SU-DHL-6 (cell line): ENCODE measurements around the gene TBC1D22A.

Experiments
- H2AFZ ChIP-seq: fragments of 200-600 bp; sonication (generic); 2 replicates; pipeline ENCODE4 v1.6.1; 2014; ENCODE audit warnings: low read depth, mild to moderate bottlenecking, moderate library complexity, mixed read lengths, antibody characterized with exemption, low read length; ENCODE audit not compliant: severe bottlenecking
- H3F3A ChIP-seq: fragments of 200-600 bp; shearing (Covaris generic); 2 replicates; pipeline ENCODE4 v1.6.0; 2016; ENCODE audit warnings: antibody characterized with exemption, mild to moderate bottlenecking; ENCODE audit not compliant: insufficient read depth
- H3K27ac ChIP-seq: fragments of 200-600 bp; sonication (generic); 2 replicates; pipeline ENCODE4 v1.5.1; 2016; ENCODE audit warnings: low read depth, mild to moderate bottlenecking, low read length, moderate library complexity, mixed read lengths
- H3K27me3 ChIP-seq: fragments of 200-600 bp; sonication (generic), shearing (Covaris generic); 2 replicates; pipeline ENCODE4 v1.6.0; 2014; ENCODE audit warnings: mild to moderate bottlenecking, low read length
- H3K36me3 ChIP-seq: fragments of 200-600 bp; sonication (generic); 2 replicates; pipeline ENCODE4 v1.6.1; 2014; ENCODE audit warnings: mild to moderate bottlenecking, low read length, mixed read lengths
- H3K4me2 ChIP-seq: fragments of 300-600, 200-600 bp; shearing (Covaris generic), sonication (generic); 2 replicates; pipeline ENCODE4 v1.6.0; 2014; ENCODE audit warnings: low read length, low read depth, mild to moderate bottlenecking; ENCODE audit not compliant: poor library complexity, severe bottlenecking
- H3K4me3 ChIP-seq: fragments of 200-600 bp; sonication (generic); 2 replicates; pipeline ENCODE4 v1.5.1; 2014; ENCODE audit warnings: antibody characterized with exemption, low read length, mild to moderate bottlenecking, mixed read lengths; ENCODE audit not compliant: insufficient read depth, poor library complexity, severe bottlenecking
- H3K79me2 ChIP-seq: fragments of 200-600 bp; sonication (generic); 2 replicates; pipeline ENCODE4 v1.6.1; 2014; ENCODE audit warnings: mild to moderate bottlenecking, low read length, moderate library complexity; ENCODE audit not compliant: insufficient read depth
- H3K9ac ChIP-seq: fragments of 200-600 bp; sonication (generic); 2 replicates; pipeline ENCODE4 v1.7.0; 2014; ENCODE audit warnings: mild to moderate bottlenecking, low read length
- H3K9me2 ChIP-seq: fragments of 200-600 bp; sonication (generic); replicated peaks from 2 replicates; pipeline ENCODE4 v1.6.1; 2014; ENCODE audit warnings: low read length; ENCODE audit not compliant: insufficient read depth
- H3K9me3 ChIP-seq: fragments of 200-600 bp; sonication (generic); 2 replicates; pipeline ENCODE4 v1.6.1; 2014; ENCODE audit warnings: low read length, mixed read lengths; ENCODE audit not compliant: insufficient read depth
- H4K20me1 ChIP-seq: fragments of 200-600 bp; sonication (generic); 2 replicates; pipeline ENCODE4 v1.6.1; 2014; ENCODE audit warnings: low read depth, mild to moderate bottlenecking, antibody characterized with exemption, low read length, moderate library complexity, mixed read lengths
- EZH2phosphoT487 ChIP-seq: fragments of 200-600 bp; sonication (generic), shearing (Covaris generic); conservative IDR thresholded peaks from 2 replicates; pipeline ENCODE4 v1.6.1; 2018; ENCODE audit warnings: mild to moderate bottlenecking, antibody characterized with exemption, low read length, moderate library complexity, mixed read lengths
- TF ChIP-seq, protein P1 (sequence below): fragments of 200-600 bp; sonication (generic); IDR thresholded peaks from one replicate; pipeline ENCODE4 v1.5.1; 2017; ENCODE audit warnings: antibody characterized with exemption, mild to moderate bottlenecking, low read length, moderate library complexity; ENCODE audit not compliant: insufficient read depth, poor library complexity, severe bottlenecking

Gene TBC1D22A

DNA sequence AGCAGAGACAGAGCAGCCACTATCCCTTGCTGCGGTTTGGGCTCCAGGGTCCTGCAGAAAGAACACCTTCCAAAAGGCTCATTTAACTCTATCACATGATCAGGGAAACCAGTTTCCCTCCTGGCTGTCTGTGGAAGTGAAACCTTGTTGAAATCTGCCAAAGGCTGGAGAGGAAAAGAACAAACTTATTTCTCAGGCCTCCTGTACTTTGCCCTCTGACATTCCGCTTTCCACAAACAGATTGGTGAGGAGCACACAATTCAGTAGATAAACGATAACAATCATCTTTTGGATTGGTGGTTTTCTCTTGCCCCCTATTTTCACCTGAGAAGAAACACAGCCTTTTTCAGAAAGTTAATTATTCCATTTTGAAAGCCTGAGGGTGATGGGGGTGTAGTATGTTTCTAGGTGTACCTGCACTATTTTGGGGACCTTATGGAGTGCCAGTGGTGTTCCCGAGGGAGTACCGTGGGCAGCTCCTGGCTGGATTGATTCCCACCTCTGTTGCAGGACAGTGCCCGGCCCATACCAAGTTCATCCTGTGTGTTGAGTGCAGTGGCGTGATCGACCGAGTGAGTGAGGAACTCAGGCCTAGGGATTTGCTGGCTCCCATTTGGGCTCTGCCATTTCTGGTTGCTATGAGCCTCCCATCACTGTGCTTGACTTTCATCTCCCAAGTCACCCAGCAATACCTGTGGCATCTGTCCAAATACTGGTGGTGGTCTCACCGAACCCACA, 102.0 kb downstream of the TBC1D22A start:
- Histone ChIP-seq H3K27me3 (no peaks in the 10 kb centered on the region), H3K9me3 (no peaks in the 10 kb centered on the region), H4K20me1 (no peaks in the 10 kb centered on the region; the same call in 1 of the 2 replicates), H3K4me3 (no peak overlapping the region), H3F3A (no peaks in the 10 kb centered on the region), H3K9me2 (no peaks in the 10 kb centered on the region), H3K4me2 (no peak overlapping the region), H3K79me2 (peaks cover 63% of the 10 kb centered on the region), H3K36me3 (no peaks in the 10 kb centered on the region), H3K27ac (no peak overlapping the region), H3K9ac (no peak overlapping the region), H2AFZ (no peak overlapping the region)
- TF ChIP-seq, protein P1, sequence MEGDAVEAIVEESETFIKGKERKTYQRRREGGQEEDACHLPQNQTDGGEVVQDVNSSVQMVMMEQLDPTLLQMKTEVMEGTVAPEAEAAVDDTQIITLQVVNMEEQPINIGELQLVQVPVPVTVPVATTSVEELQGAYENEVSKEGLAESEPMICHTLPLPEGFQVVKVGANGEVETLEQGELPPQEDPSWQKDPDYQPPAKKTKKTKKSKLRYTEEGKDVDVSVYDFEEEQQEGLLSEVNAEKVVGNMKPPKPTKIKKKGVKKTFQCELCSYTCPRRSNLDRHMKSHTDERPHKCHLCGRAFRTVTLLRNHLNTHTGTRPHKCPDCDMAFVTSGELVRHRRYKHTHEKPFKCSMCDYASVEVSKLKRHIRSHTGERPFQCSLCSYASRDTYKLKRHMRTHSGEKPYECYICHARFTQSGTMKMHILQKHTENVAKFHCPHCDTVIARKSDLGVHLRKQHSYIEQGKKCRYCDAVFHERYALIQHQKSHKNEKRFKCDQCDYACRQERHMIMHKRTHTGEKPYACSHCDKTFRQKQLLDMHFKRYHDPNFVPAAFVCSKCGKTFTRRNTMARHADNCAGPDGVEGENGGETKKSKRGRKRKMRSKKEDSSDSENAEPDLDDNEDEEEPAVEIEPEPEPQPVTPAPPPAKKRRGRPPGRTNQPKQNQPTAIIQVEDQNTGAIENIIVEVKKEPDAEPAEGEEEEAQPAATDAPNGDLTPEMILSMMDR: no peak
- TF ChIP-seq EZH2phosphoT487: no peak

DNA sequence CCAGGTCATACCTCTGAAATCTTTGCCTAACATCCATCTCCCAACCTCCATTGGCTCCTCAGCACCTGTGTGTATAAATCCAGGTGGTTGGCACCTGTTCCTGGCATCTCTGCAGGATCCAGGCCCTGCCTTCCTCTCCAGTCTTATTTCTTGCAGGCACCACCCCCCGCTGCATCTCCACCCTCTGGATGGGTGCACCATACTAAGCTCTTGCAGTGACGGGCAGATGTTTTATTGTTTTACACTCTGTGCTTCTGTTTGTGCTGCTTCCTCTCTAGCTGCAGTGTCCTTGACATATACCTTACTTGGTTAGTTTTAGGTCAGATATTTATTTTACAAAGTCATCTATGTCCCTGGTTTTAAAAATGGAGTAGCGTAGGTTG, 102.6 kb downstream of the TBC1D22A start:
- no peaks in the 10 kb centered on the region for H3K27me3 ChIP-seq
- no peaks in the 10 kb centered on the region; the same call in 1 of the 2 replicates for H3K9me3 ChIP-seq
- H3K9ac ChIP-seq: no peak overlapping the region
- no peak overlapping the region for H3K4me3 ChIP-seq
- peaks cover 64% of the 10 kb centered on the region for H3K79me2 ChIP-seq
- TF ChIP-seq EZH2phosphoT487: no peak
- TF ChIP-seq, protein P1: no peak
- H3K9me2 ChIP-seq: no peaks in the 10 kb centered on the region
- no peaks in the 10 kb centered on the region for H3F3A ChIP-seq
- H3K36me3 ChIP-seq: peaks cover 6% of the 10 kb centered on the region; the same call in 1 of the 2 replicates
- no peak overlapping the region for H3K4me2 ChIP-seq
- no peak overlapping the region for H2AFZ ChIP-seq
- no peak overlapping the region for H3K27ac ChIP-seq
- no peaks in the 10 kb centered on the region; the same call in 1 of the 2 replicates for H4K20me1 ChIP-seq

DNA sequence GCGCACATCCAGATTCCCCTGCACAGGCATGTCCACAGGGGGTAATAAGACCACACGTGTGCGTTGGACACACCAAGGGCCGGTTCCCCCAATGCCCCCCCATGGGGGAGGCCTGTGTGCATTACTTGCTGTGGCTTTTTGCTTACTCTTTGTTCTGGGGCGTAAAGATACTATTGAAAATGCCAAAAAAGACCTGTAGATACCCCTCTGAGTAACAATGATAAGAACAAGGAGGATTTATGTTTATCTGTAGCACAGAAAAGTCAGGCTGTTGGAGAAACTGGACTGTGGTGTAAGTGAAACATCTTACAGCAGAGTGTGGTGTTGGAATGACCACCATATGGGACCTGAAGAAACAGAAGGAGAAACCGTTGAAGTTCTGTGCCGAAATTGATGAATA, 103.2 kb downstream of the TBC1D22A start:
- no peak overlapping the region for H3K9ac ChIP-seq
- H3K9me2 ChIP-seq: no peaks in the 10 kb centered on the region
- H3K27ac ChIP-seq: no peak overlapping the region
- no peak overlapping the region for H3K4me3 ChIP-seq
- no peaks in the 10 kb centered on the region for H3F3A ChIP-seq
- H3K4me2 ChIP-seq: no peak overlapping the region
- H3K36me3 ChIP-seq: peaks cover 12% of the 10 kb centered on the region
- H4K20me1 ChIP-seq: no peaks in the 10 kb centered on the region; the same call in 1 of the 2 replicates
- peaks cover 61% of the 10 kb centered on the region for H3K79me2 ChIP-seq
- TF ChIP-seq, protein P1: no peak
- TF ChIP-seq EZH2phosphoT487: no peak
- H3K9me3 ChIP-seq: no peaks in the 10 kb centered on the region; the same call in 1 of the 2 replicates
- H2AFZ ChIP-seq: no peak overlapping the region
- H3K27me3 ChIP-seq: no peaks in the 10 kb centered on the region
